Left lung (tissue), 10 donors: Measurements from ENCODE around the gene ENDOU. TPM values are rescaled to one million over a fixed set of nuclear protein-coding genes. Genes with fewer than 3 reads are reported as not detected.

Source experiments
- ATAC-seq: fragments of 200-7000 bp; cut with Tn5 transposase; one replicate; pipeline ENCODE4 v1.9.1; 2020; ENCODE audit warnings: moderate library complexity
- DNase-seq, 4 donors: peaks; one replicate each; pipeline ENCODE4 v3.0.0-alpha.2; 2013 to 2020
- H3K27ac ChIP-seq, 2 donors: fragments of 200-600 bp; sonication (generic) in 1 of 2; one replicate each; pipeline versions ENCODE4 v1.5.0 to v1.8.0; 2020 to 2021
- H3K27me3 ChIP-seq, 2 donors: fragments of 200-600 bp; sonication (generic) in 1 of 2; one replicate each; pipeline versions ENCODE4 v1.5.0 to v1.8.0; 2020 to 2021
- H3K36me3 ChIP-seq, 2 donors: fragments of 200-600 bp; sonication (generic) in 1 of 2; one replicate each; pipeline versions ENCODE4 v1.5.0 to v1.8.0; 2020 to 2021
- H3K4me1 ChIP-seq, 2 donors: fragments of 200-600 bp; one replicate each; pipeline ENCODE4 v1.8.0; 2021
- H3K4me3 ChIP-seq, 2 donors: fragments of 200-600 bp; sonication (generic) in 1 of 2; one replicate each; pipeline versions ENCODE4 v1.5.0 to v1.8.0; 2020 to 2021; ENCODE audit warnings: mild to moderate bottlenecking in 1 of 2
- H3K9me3 ChIP-seq, 2 donors: fragments of 200-600 bp; sonication (generic) in 1 of 2; one replicate each; pipeline versions ENCODE4 v1.5.0 to v1.8.0; 2020 to 2021
- intact Hi-C, 2 donors: fragments of 100-400 bp; cut with DNase I; formaldehyde crosslinking; loops; one replicate each; pipeline versions ENCODE4 v1.11.2 to v1.14.2; 2022
- polyA plus RNA-seq, 6 donors: library from polyadenylated mRNA; unstranded; fragments of 120-200 nt; gene quantifications; one replicate each; pipeline ENCODE4 v1.2.1, GENCODE V29; 2013; ENCODE audit not compliant: insufficient read length in 6 of 6
- total RNA-seq, 2 donors: library from RNA; stranded (reverse); fragmentation: NEBNext Ultra II Directional; extraction: Animal tissue kit (Norgen Biotek cat#: 25700); gene quantifications; one replicate each; pipeline ENCODE4 v1.2.1, GENCODE V29; 2021
- TF ChIP-seq, protein P1 (sequence below), 2 donors: fragments of 200-600 bp; sonication (generic) in 1 of 2; IDR thresholded peaks; one replicate each; pipeline versions ENCODE4 v1.5.0 to v1.8.0; 2021; ENCODE audit warnings: antibody characterized with exemption in 2 of 2
- donor health status: DM: no; HTN: yes; CAD: no.
- donor health status: DM: no; HTN: no; CAD: no.

ENDOU gene
- total and polyA plus RNA-seq, 8 donors, result 0.14 to 0.58 (median 0.30) TPM; not detected in 2

DNA sequence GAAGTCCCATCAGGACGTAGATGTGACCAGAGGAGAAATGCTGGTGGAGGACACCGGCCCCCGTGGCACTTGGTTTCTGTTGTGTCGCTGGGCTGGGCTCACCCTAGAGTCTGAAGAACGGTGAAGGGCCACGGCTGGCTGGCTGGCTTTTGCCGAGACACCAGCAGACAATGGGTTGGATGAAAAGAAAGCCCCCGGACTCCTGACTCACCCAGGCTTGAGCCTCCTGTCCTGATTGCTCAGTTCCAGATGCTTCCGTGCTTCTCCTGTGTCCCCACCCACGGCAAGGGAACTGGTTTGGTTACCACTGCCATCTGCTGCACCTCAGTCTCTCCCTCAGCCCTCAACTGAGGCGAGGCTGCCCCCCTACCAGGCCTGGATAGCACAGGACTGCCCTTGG is 10.4 kb upstream of the ENDOU start:
- ATAC-seq (no peak), DNase-seq (no peak)
- TF ChIP-seq, protein P1, sequence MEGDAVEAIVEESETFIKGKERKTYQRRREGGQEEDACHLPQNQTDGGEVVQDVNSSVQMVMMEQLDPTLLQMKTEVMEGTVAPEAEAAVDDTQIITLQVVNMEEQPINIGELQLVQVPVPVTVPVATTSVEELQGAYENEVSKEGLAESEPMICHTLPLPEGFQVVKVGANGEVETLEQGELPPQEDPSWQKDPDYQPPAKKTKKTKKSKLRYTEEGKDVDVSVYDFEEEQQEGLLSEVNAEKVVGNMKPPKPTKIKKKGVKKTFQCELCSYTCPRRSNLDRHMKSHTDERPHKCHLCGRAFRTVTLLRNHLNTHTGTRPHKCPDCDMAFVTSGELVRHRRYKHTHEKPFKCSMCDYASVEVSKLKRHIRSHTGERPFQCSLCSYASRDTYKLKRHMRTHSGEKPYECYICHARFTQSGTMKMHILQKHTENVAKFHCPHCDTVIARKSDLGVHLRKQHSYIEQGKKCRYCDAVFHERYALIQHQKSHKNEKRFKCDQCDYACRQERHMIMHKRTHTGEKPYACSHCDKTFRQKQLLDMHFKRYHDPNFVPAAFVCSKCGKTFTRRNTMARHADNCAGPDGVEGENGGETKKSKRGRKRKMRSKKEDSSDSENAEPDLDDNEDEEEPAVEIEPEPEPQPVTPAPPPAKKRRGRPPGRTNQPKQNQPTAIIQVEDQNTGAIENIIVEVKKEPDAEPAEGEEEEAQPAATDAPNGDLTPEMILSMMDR (IDR thresholded peaks at IDR 0.05), result no peak
- intact Hi-C loops, result no loop called here
- Histone ChIP-seq H3K36me3 (no peaks in the 10 kb centered on the region), H3K4me1 (peaks cover 20 to 42% of the 10 kb centered on the region in 2 donors), H3K27me3 (no peaks in the 10 kb centered on the region), H3K27ac (peak overlapping the region in 1 of 2 donors; percentile 58), H3K9me3 (no peaks in the 10 kb centered on the region), H3K4me3 (no peak overlapping the region)

DNA sequence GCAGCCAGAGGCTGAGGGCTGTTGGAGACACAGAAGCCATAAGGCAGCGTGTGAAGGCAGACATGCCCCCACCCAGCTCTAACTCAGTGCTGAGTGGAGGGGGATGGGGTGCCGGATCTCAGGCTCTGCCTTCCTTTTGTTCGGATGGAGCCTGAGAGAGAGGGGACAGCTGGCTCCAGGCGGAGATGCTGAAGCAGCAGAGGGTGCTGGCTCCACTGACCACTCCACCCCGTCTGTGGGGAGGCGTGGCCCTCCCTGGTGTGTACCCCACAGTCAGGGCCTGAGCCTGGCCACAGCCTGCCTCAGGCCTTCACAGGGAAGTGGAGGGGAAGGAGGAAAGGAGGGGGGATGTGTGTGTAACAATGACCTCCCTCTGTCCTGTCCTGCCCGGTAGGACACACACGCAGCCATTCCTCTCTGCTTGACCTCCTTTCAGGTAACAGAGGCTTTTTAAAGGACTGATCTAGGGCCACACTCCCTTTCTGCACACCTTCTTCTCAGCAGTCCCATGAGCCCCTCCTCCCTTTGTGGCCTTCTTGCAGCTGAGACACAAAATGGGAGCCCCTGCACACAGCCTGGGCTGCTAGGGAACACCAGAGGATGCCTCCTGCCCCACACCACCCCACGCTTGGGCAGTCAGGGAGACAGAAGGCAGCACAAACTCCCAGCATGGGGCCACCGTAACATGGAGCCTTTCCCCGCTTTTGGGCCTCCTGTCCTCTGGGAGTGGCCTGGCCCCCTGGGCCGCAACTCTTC is 9.6 kb upstream of the ENDOU start:
- DNase-seq (peak in 1 of 4 donors; percentile 74), ATAC-seq (no peak)
- TF ChIP-seq, protein P1 (IDR thresholded peaks at IDR 0.05), result no peak

DNA sequence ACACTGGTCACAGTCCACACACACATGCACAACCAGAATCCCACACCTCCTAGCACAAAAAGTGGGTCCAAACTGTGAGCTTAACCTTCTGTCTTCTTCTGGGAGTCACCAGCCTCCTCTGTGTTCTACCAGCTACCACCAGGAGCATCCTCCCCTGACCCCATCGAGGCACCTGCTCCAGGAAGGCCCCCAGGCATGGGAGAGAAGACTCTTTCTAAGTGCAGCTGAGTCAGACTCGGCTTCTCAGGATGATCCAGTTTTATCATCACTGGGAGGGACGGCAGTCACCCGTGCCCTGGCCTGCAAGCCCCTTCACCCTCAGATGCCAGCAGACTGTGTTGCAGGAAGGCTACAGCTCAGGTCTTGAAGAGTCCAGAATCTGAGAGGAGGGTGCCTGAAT is 7.9 kb upstream of the ENDOU start:
- H3K4me3 ChIP-seq, result no peak overlapping the region
- H3K27me3 ChIP-seq, result no peaks in the 10 kb centered on the region
- no peaks in the 10 kb centered on the region for H3K36me3 ChIP-seq
- TF ChIP-seq, protein P1 (IDR thresholded peaks at IDR 0.05), result no peak
- H3K27ac ChIP-seq, result no peak overlapping the region
- no peak for DNase-seq
- intact Hi-C loops, result no loop called here
- peaks cover 20 to 37% of the 10 kb centered on the region in 2 donors for H3K4me1 ChIP-seq
- H3K9me3 ChIP-seq, result no peaks in the 10 kb centered on the region
- no peak for ATAC-seq

More for the DNA sequence above, 9.6 kb upstream of the ENDOU start:
- no peaks in the 10 kb centered on the region for H3K9me3 ChIP-seq
- no peak overlapping the region for H3K27ac ChIP-seq
- no peaks in the 10 kb centered on the region for H3K36me3 ChIP-seq
- H3K4me3 ChIP-seq, result no peak overlapping the region
- H3K27me3 ChIP-seq, result no peaks in the 10 kb centered on the region
- intact Hi-C loops, result no loop called here
- H3K4me1 ChIP-seq, result peaks cover 20 to 39% of the 10 kb centered on the region in 2 donors

DNA sequence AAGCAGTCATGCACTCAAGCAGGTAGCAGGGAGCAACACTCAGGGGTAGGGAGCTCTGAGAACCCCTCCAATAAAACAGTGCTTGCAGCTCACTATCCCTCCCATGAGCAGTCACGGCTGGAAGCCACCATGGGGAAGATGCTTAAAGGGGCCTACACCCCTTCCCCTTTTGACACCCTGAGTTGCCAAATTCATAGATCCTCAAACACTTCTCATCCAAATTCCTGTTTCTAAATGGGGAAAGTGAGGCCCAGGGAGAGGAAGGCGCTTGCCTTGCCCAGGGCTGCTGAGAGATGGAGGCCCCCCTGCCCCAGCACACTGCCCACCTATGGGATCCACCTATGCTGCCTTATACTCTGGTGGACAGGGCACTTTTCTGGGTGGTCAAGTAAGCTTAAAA is 7.2 kb upstream of the ENDOU start:
- no peak overlapping the region for H3K4me3 ChIP-seq
- TF ChIP-seq, protein P1 (IDR thresholded peaks at IDR 0.05), result no peak
- no peaks in the 10 kb centered on the region for H3K36me3 ChIP-seq
- no peaks in the 10 kb centered on the region for H3K9me3 ChIP-seq
- ATAC-seq (no peak), DNase-seq (no peak)
- H3K27me3 ChIP-seq, result no peaks in the 10 kb centered on the region
- H3K27ac ChIP-seq, result no peak overlapping the region
- peaks cover 17 to 31% of the 10 kb centered on the region in 2 donors for H3K4me1 ChIP-seq
- intact Hi-C loops, result no loop called here

DNA sequence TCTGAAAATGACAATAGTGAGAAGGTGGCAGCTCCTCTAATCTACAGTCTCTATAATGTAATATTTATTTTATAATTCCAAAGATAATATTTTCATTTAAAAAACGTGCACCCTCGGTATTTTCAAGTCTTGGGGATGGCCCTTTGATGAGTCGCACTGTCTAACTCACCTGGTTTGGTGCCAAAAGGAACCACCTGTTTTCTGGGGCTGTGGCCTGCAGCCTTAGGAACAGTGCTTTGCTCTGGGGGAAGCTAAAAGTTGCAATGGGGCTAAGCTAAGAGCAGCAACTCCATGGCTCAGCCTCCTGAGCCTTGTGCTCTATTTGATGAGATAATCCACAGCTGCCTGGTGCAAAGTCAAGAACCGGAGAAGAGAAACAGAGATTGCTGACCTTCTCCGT is 6.4 kb upstream of the ENDOU start:
- no peak for ATAC-seq
- DNase-seq, result no peak
- TF ChIP-seq, protein P1 (IDR thresholded peaks at IDR 0.05), result no peak

More for the DNA sequence above, 6.4 kb upstream of the ENDOU start:
- no peaks in the 10 kb centered on the region for H3K36me3 ChIP-seq
- H3K9me3 ChIP-seq, result no peaks in the 10 kb centered on the region
- intact Hi-C loops, result no loop called here
- no peak overlapping the region for H3K4me3 ChIP-seq
- H3K27ac ChIP-seq, result no peak overlapping the region
- no peaks in the 10 kb centered on the region for H3K27me3 ChIP-seq
- H3K4me1 ChIP-seq, result peaks cover 9 to 24% of the 10 kb centered on the region in 2 donors
